Mesendoderm (in vitro differentiated cells): Measurements from ENCODE around the gene MPL.

Experiments used
- DNase-seq: peaks from one replicate; pipeline ENCODE4 v3.0.0; 2013
- H2AK5ac ChIP-seq: 2 replicates; pipeline ENCODE4 v1.6.1; 2013; ENCODE audit warnings: low read length, inconsistent platforms
- H2BK120ac ChIP-seq: 2 replicates; pipeline ENCODE4 v1.6.1; 2013; ENCODE audit warnings: low read depth, mild to moderate bottlenecking, low read length, moderate library complexity, mixed read lengths
- H2BK15ac ChIP-seq: replicated peaks from 2 replicates; pipeline ENCODE4 v1.6.1; 2013; ENCODE audit warnings: low read depth, mild to moderate bottlenecking, moderate library complexity
- H2BK5ac ChIP-seq: 2 replicates; pipeline ENCODE4 v1.6.1; 2013; ENCODE audit warnings: low read length, inconsistent platforms
- H3K18ac ChIP-seq: 2 replicates; pipeline ENCODE4 v1.6.1; 2013; ENCODE audit warnings: mild to moderate bottlenecking, low read length, mixed read lengths
- H3K23ac ChIP-seq: one replicate; pipeline ENCODE4 v1.6.1; 2013; ENCODE audit warnings: low read length
- H3K27ac ChIP-seq: 2 replicates; pipeline ENCODE4 v1.5.1; 2013; ENCODE audit warnings: low read depth, mild to moderate bottlenecking, inconsistent platforms, low read length, moderate library complexity
- H3K27me3 ChIP-seq: 2 replicates; pipeline ENCODE4 v1.6.1; 2013; ENCODE audit warnings: low read length, control low read depth, mild to moderate bottlenecking, inconsistent platforms; ENCODE audit not compliant: insufficient read depth, poor library complexity
- H3K36me3 ChIP-seq: 2 replicates; pipeline ENCODE4 v1.6.1; 2013; ENCODE audit warnings: low read length, inconsistent platforms; ENCODE audit not compliant: control insufficient read depth, insufficient read depth
- H3K4ac ChIP-seq: one replicate; pipeline ENCODE4 v1.6.1; 2013; ENCODE audit warnings: low read depth, mild to moderate bottlenecking, low read length, moderate library complexity
- H3K4me1 ChIP-seq: 2 replicates; pipeline ENCODE4 v1.6.1; 2013; ENCODE audit warnings: low read depth, low read length, inconsistent platforms; ENCODE audit not compliant: control insufficient read depth
- H3K4me2 ChIP-seq: 2 replicates; pipeline ENCODE4 v1.6.1; 2013; ENCODE audit warnings: low read length
- H3K4me3 ChIP-seq: 2 replicates; pipeline ENCODE4 v1.5.1; 2013; ENCODE audit warnings: mild to moderate bottlenecking, low read length
- H3K56ac ChIP-seq: one replicate; pipeline ENCODE4 v1.6.1; 2013; ENCODE audit warnings: low read length
- H3K79me1 ChIP-seq: 2 replicates; pipeline ENCODE4 v1.6.1; 2013; ENCODE audit warnings: low read length, inconsistent platforms
- H3K79me2 ChIP-seq: 2 replicates; pipeline ENCODE4 v1.6.1; 2013; ENCODE audit warnings: mild to moderate bottlenecking, low read length; ENCODE audit not compliant: control insufficient read depth, insufficient read depth
- H3K9ac ChIP-seq: 2 replicates; pipeline ENCODE4 v1.6.1; 2013; ENCODE audit warnings: low read length, inconsistent platforms
- H4K5ac ChIP-seq: one replicate; pipeline ENCODE4 v1.6.1; 2013; ENCODE audit warnings: low read length
- H4K8ac ChIP-seq: one replicate; pipeline ENCODE4 v1.6.1; 2013; ENCODE audit warnings: low read depth, mild to moderate bottlenecking, control low read depth, low read length, moderate library complexity
- WGBS: extraction: QIAGEN DNeasy Blood & Tissue Kit; methylation state at CpG from one replicate; pipeline ENCODE4 v1.1.7; 2013; ENCODE audit warnings: low lambda C conversion rate, missing lambda C conversion rate; ENCODE audit not compliant: insufficient coverage; ENCODE audit errors: extremely low coverage; 5-methylcytosine and 5-hydroxymethylcytosine counted together

The MPL gene

DNA sequence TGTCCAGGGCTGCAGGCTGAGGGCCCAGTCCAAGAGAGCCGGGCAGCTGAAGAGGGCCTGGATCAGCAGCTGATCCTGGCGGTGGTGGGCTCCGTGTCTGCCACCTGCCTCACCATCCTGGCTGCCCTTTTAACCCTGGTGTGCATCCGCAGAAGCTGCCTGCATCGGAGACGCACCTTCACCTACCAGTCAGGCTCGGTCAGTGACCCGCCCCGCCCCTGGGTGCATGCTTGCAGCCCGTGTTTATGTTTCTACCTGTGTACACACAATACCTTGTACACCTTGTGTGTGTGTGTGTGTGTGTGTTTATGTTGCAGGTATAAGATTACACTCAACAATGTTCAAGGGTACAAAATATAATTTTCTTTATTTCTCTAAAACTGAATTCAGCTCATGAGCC is 23.8 kb upstream of the MPL start:
- DNase-seq = no peak
- H3K79me1 ChIP-seq = no peaks in the 10 kb centered on the region
- H2AK5ac ChIP-seq = no peak overlapping the region

DNA sequence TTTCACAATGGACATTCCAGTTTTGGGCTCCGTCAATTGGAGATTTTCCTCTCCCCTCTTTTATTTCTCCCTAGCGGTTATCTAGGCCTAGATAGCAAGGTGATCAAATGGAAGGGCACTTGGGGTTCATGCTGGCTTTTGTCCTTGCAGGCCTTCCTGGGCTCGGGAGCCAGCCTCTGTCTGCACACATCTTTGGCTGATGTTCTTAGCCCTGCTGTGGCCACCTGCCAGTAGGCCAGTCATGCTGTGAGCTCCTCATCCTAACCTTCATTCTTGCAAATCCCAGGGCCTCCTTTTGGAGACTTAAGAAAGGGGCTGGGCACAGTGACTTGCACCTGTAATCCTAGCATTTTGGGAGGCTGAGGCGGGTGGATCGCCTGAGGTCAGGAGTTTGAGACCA is 23.4 kb upstream of the MPL start:
- no peak overlapping the region for H3K56ac ChIP-seq
- no peaks in the 10 kb centered on the region for H3K79me2 ChIP-seq
- H3K79me1 ChIP-seq = no peaks in the 10 kb centered on the region
- H2BK120ac ChIP-seq = no peak overlapping the region
- no peak for DNase-seq
- no peak overlapping the region for H2BK15ac ChIP-seq
- no peak overlapping the region for H3K4me2 ChIP-seq
- H4K5ac ChIP-seq = no peak overlapping the region
- H3K4me1 ChIP-seq = no peaks in the 10 kb centered on the region
- H3K36me3 ChIP-seq = no peaks in the 10 kb centered on the region
- H3K27me3 ChIP-seq = no peaks in the 10 kb centered on the region
- no peak overlapping the region for H4K8ac ChIP-seq
- H3K18ac ChIP-seq = no peak overlapping the region
- no peak overlapping the region for H2AK5ac ChIP-seq
- no peak overlapping the region for H3K27ac ChIP-seq
- no peak overlapping the region for H3K4me3 ChIP-seq
- H2BK5ac ChIP-seq = no peak overlapping the region
- WGBS = no CpG with 5 or more reads among the region's 5 CpGs
- H3K4ac ChIP-seq = no peak overlapping the region
- no peak overlapping the region for H3K9ac ChIP-seq
- H3K23ac ChIP-seq = no peak overlapping the region

More for the DNA sequence above, 23.8 kb upstream of the MPL start:
- no peak overlapping the region for H2BK5ac ChIP-seq
- no peaks in the 10 kb centered on the region for H3K36me3 ChIP-seq
- H2BK120ac ChIP-seq = no peak overlapping the region
- H3K56ac ChIP-seq = no peak overlapping the region
- H3K4ac ChIP-seq = no peak overlapping the region
- no peak overlapping the region for H3K27ac ChIP-seq
- no peak overlapping the region for H4K8ac ChIP-seq
- H3K23ac ChIP-seq = no peak overlapping the region
- no peak overlapping the region for H3K9ac ChIP-seq
- no peaks in the 10 kb centered on the region for H3K27me3 ChIP-seq
- H3K18ac ChIP-seq = no peak overlapping the region
- no peak overlapping the region for H3K4me3 ChIP-seq
- no peaks in the 10 kb centered on the region for H3K4me1 ChIP-seq
- H3K4me2 ChIP-seq = no peak overlapping the region
- H2BK15ac ChIP-seq = no peak overlapping the region
- H3K79me2 ChIP-seq = no peaks in the 10 kb centered on the region
- no peak overlapping the region for H4K5ac ChIP-seq
- WGBS = no CpG with 5 or more reads among the region's 10 CpGs

DNA sequence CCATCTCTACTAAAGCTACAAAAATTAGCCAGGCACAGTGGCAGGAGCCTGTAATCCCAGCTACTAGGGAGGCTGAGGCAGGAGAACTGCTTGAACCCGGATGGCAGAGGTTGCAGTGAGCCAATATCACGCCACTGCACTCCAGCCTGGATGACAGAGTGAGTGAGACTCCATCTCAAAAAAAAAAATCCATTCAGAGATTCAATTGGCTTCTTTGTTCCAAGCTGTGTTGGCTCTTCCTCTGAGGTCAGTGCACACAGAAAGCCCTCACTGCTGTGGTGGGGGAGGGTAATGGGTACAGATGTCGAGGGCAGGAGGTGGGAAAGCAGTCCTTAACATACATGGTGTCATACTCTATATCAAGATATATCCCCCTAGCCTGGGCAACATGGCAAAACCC is 22.1 kb upstream of the MPL start:
- no peak overlapping the region for H3K4me2 ChIP-seq
- DNase-seq = no peak
- no peak overlapping the region for H3K18ac ChIP-seq
- H3K27ac ChIP-seq = no peak overlapping the region
- H3K4me1 ChIP-seq = no peaks in the 10 kb centered on the region
- no peak overlapping the region for H3K56ac ChIP-seq
- H2BK5ac ChIP-seq = no peak overlapping the region
- H3K79me1 ChIP-seq = no peaks in the 10 kb centered on the region
- no peak overlapping the region for H3K23ac ChIP-seq
- H2BK120ac ChIP-seq = no peak overlapping the region
- H3K27me3 ChIP-seq = no peaks in the 10 kb centered on the region
- H3K4ac ChIP-seq = no peak overlapping the region
- no peak overlapping the region for H3K4me3 ChIP-seq
- H4K5ac ChIP-seq = no peak overlapping the region
- H3K36me3 ChIP-seq = no peaks in the 10 kb centered on the region
- H4K8ac ChIP-seq = no peak overlapping the region
- H2AK5ac ChIP-seq = no peak overlapping the region
- H3K9ac ChIP-seq = no peak overlapping the region
- H3K79me2 ChIP-seq = no peaks in the 10 kb centered on the region
- no peak overlapping the region for H2BK15ac ChIP-seq
- no CpG with 5 or more reads among the region's 3 CpGs for WGBS

DNA sequence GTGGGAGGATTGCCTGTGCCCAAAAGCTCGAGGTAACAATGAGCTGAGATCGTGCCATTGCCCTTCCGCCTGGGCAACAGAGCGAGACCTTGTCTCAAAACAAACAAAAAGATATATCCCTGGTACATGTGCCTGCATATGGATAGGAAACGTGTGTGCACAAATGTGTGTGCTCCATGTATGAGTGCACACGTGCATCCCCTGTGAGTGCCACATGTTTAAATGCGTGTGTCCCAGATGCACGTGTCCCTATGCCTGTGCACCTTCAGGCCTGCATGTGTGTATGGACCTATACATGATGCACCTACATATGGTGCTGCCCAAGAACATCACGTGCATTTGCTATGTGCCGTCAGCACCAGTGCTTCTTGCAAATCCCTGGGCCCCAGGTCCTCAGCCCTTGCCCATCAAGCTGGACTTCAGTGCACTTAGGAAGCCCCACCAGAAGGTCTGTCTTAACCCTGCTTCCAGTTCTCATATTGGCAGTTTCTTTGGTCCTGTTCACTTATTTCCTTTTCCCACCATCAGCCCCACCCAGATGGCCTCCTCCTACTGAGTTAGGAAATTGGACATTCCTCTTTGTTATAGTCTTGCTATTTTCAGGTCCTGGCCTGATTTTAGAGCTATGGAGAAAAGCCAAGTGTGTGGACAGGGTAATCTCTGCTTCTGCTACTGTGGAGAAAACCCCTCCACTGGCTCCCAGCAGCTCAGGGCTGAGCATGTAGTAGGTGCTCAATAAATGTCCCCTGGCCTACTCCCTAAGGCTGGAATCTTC is 21.5 kb upstream of the MPL start:
- H4K5ac ChIP-seq = no peak overlapping the region

DNA sequence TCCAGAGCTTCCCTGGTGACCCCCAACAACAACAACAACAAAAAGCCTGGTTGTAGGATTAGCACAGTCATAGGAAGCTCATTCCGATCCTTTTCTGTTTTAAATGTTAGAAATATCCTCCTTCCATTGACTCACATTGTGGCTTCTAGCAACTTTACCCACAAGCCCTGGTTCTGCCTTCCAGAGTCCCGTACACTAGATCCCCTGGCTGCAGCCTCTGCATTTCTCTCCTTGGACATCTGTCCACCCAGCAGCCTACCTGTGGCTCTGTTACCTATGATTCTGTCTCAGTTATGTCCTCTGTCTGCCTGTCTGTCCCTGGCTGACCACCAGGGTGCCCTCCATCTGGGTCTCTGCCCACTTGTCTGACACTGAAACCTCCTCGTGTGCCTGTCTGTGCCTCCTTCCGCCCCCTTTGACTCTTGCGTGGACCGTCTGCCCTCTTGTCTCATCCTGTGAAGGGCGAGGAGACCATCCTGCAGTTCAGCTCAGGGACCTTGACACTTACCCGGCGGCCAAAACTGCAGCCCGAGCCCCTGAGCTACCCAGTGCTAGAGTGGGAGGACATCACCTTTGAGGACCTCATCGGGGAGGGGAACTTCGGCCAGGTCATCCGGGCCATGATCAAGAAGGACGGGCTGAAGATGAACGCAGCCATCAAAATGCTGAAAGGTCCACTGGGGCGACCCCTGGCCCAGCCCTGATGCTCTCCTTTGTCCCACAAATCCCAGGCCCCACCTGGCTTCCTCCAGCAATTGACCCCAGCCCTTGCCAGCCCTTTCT is 20.7 kb upstream of the MPL start:
- no peak overlapping the region for H2AK5ac ChIP-seq
- no peak overlapping the region for H3K23ac ChIP-seq
- no peak overlapping the region for H2BK15ac ChIP-seq
- H3K4me2 ChIP-seq = no peak overlapping the region
- H3K4me3 ChIP-seq = no peak overlapping the region
- H3K4me1 ChIP-seq = no peaks in the 10 kb centered on the region
- DNase-seq = no peak
- no peaks in the 10 kb centered on the region for H3K79me2 ChIP-seq
- no peak overlapping the region for H4K5ac ChIP-seq
- no peak overlapping the region for H2BK5ac ChIP-seq
- H3K4ac ChIP-seq = no peak overlapping the region
- no CpG with 5 or more reads among the region's 16 CpGs for WGBS
- no peak overlapping the region for H2BK120ac ChIP-seq
- no peaks in the 10 kb centered on the region for H3K27me3 ChIP-seq
- H3K56ac ChIP-seq = no peak overlapping the region
- H3K9ac ChIP-seq = no peak overlapping the region
- H3K79me1 ChIP-seq = no peaks in the 10 kb centered on the region
- H3K27ac ChIP-seq = no peak overlapping the region
- H3K18ac ChIP-seq = no peak overlapping the region
- no peak overlapping the region for H4K8ac ChIP-seq
- H3K36me3 ChIP-seq = no peaks in the 10 kb centered on the region

More for the DNA sequence above, 21.5 kb upstream of the MPL start:
- Histone ChIP-seq H3K27me3 (no peaks in the 10 kb centered on the region), H3K9ac (no peak overlapping the region), H3K79me1 (no peaks in the 10 kb centered on the region), H2AK5ac (no peak overlapping the region), H3K27ac (no peak overlapping the region), H3K4me3 (no peak overlapping the region), H3K4ac (no peak overlapping the region), H2BK15ac (no peak overlapping the region), H3K23ac (no peak overlapping the region), H2BK5ac (no peak overlapping the region), H3K79me2 (no peaks in the 10 kb centered on the region), H3K4me2 (no peak overlapping the region), H3K56ac (no peak overlapping the region), H3K4me1 (no peaks in the 10 kb centered on the region), H4K8ac (no peak overlapping the region), H2BK120ac (no peak overlapping the region), H3K18ac (no peak overlapping the region), H3K36me3 (no peaks in the 10 kb centered on the region)
- no peak for DNase-seq
- WGBS = no CpG with 5 or more reads among the region's 10 CpGs
